ENCODE data around the gene AFM. TPM values are rescaled to one million over a fixed set of nuclear protein-coding genes. Genes with fewer than 3 reads are reported as not detected.

The AFM gene
- total RNA-seq, 1 experiment from 2014 or later, result not detected

GRCh38 chr4:73459048-73459421 lies 22.5 kb upstream of the AFM start:
- intact Hi-C loops (cut with micrococcal nuclease; ENCODE audit: unreplicated experiment), result no loop called here
- H3K79me2 ChIP-seq (ENCODE audit: low read depth), result no peaks in the 10 kb centered on the region
- H3F3A ChIP-seq (ENCODE audit: insufficient read depth, low read depth), result no peaks in the 10 kb centered on the region
- H3K4me1 ChIP-seq (replicated peaks; ENCODE audit: insufficient read depth), result no peaks in the 10 kb centered on the region
- ChIA-PET POLR2A (ENCODE audit: unreplicated experiment) (no interaction called here), CTCF (no interaction called here)
- no peak overlapping the region for H3K4me3 ChIP-seq
- TF ChIP-seq CTCF (conservative IDR thresholded peaks at IDR 0.05) (no peak), EZH2 (IDR thresholded peaks at IDR 0.05; ENCODE audit: low read depth) (no peak)
- H3K27ac ChIP-seq, result no peak overlapping the region
- H2AFZ ChIP-seq, result no peak overlapping the region
- no peaks in the 10 kb centered on the region for H3K9me3 ChIP-seq (ENCODE audit: insufficient read depth, low read depth)
- H3K36me3 ChIP-seq (ENCODE audit: low read depth), result no peaks in the 10 kb centered on the region
- H4K20me1 ChIP-seq (ENCODE audit: insufficient read depth), result no peaks in the 10 kb centered on the region
- H3K4me2 ChIP-seq, result no peak overlapping the region
- H3K9me2 ChIP-seq (ENCODE audit: insufficient read depth), result no peaks in the 10 kb centered on the region
- no TSS peak for BruUV-seq (replicated peaks)
- DNase-seq, result no peak
- no peaks in the 10 kb centered on the region for H3K27me3 ChIP-seq (ENCODE audit: insufficient read depth, low read depth)

GRCh38 chr4:73460913-73461522 lies 20.5 kb upstream of the AFM start:
- intact Hi-C loops (cut with micrococcal nuclease; ENCODE audit: unreplicated experiment), result no loop called here
- no peaks in the 10 kb centered on the region for H3K9me2 ChIP-seq (ENCODE audit: insufficient read depth)
- no peak for TF ChIP-seq EZH2 (IDR thresholded peaks at IDR 0.05; ENCODE audit: low read depth)
- no peak for TF ChIP-seq CTCF (conservative IDR thresholded peaks at IDR 0.05)
- no peak overlapping the region for H3K27ac ChIP-seq
- CTCF ChIA-PET, result no interaction called here
- H3K4me1 ChIP-seq (replicated peaks; ENCODE audit: insufficient read depth), result no peaks in the 10 kb centered on the region
- no peaks in the 10 kb centered on the region for H4K20me1 ChIP-seq (ENCODE audit: insufficient read depth)
- H3K4me3 ChIP-seq, result no peak overlapping the region
- no peak overlapping the region for H2AFZ ChIP-seq
- no peaks in the 10 kb centered on the region for H3K9me3 ChIP-seq (ENCODE audit: insufficient read depth, low read depth)
- POLR2A ChIA-PET (ENCODE audit: unreplicated experiment), result no interaction called here
- H3K79me2 ChIP-seq (ENCODE audit: low read depth), result no peaks in the 10 kb centered on the region
- no peak for DNase-seq
- no TSS peak for BruUV-seq (replicated peaks)
- H3K36me3 ChIP-seq (ENCODE audit: low read depth), result no peaks in the 10 kb centered on the region
- no peaks in the 10 kb centered on the region for H3K27me3 ChIP-seq (ENCODE audit: insufficient read depth, low read depth)
- no peak overlapping the region for H3K4me2 ChIP-seq
- no peaks in the 10 kb centered on the region for H3F3A ChIP-seq (ENCODE audit: insufficient read depth, low read depth)

- Histone ChIP-seq H3K4me1 (replicated peaks; ENCODE audit: insufficient read depth) (no peaks in the 10 kb centered on the region), H3K79me2 (ENCODE audit: low read depth) (no peaks in the 10 kb centered on the region), H3K9me2 (ENCODE audit: insufficient read depth) (no peaks in the 10 kb centered on the region), H3F3A (ENCODE audit: insufficient read depth, low read depth) (no peaks in the 10 kb centered on the region), H3K27ac (no peak overlapping the region), H3K4me3 (no peak overlapping the region), H2AFZ (no peak overlapping the region), H3K36me3 (ENCODE audit: low read depth) (no peaks in the 10 kb centered on the region), H3K4me2 (no peak overlapping the region), H3K27me3 (ENCODE audit: insufficient read depth, low read depth) (no peaks in the 10 kb centered on the region), H3K9me3 (ENCODE audit: insufficient read depth, low read depth) (no peaks in the 10 kb centered on the region), H4K20me1 (ENCODE audit: insufficient read depth) (no peaks in the 10 kb centered on the region)
- no peak for DNase-seq
- no peak for TF ChIP-seq CTCF (conservative IDR thresholded peaks at IDR 0.05)
- BruUV-seq (replicated peaks), result no TSS peak
- CTCF ChIA-PET, result no interaction called here
- intact Hi-C loops (cut with micrococcal nuclease; ENCODE audit: unreplicated experiment), result no loop called here
- POLR2A ChIA-PET (ENCODE audit: unreplicated experiment), result no interaction called here
Measured at GRCh38 chr4:73468170-73468569, 13.4 kb upstream of the AFM start.

All from PC-9 (cell line).